ENCODE results near the gene YTHDC2.

DNA sequence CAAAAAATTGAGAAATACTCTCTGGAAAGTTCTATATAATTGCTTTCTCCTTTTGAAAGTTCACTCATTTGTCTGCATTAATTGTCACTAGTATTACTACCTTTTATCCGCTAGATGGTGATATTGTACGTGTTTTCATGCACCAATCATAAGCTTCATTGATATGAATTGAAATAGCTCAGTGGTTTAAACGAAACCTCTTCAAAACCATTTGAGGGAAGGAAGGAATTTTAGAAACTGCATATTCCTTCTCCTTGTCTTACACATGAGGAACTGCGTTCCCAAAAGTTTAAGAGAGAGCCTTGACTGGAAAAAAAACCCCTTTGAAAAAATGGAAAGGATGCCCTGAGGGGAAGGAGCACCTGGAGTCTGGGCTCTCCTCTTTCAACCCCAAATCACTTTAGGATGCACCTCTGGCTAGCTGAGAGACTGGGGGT, 98.6 kb downstream of the YTHDC2 start:
- TF ChIP-seq EZH2 (optimal IDR thresholded peaks at IDR 0.05; ENCODE audit: low read depth, low read length) = no peak
- TF ChIP-seq, protein P1, sequence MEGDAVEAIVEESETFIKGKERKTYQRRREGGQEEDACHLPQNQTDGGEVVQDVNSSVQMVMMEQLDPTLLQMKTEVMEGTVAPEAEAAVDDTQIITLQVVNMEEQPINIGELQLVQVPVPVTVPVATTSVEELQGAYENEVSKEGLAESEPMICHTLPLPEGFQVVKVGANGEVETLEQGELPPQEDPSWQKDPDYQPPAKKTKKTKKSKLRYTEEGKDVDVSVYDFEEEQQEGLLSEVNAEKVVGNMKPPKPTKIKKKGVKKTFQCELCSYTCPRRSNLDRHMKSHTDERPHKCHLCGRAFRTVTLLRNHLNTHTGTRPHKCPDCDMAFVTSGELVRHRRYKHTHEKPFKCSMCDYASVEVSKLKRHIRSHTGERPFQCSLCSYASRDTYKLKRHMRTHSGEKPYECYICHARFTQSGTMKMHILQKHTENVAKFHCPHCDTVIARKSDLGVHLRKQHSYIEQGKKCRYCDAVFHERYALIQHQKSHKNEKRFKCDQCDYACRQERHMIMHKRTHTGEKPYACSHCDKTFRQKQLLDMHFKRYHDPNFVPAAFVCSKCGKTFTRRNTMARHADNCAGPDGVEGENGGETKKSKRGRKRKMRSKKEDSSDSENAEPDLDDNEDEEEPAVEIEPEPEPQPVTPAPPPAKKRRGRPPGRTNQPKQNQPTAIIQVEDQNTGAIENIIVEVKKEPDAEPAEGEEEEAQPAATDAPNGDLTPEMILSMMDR (IDR thresholded peaks at IDR 0.05; ENCODE audit: low read length) = peak; percentile 65
- TF ChIP-seq EZH2phosphoT487 (IDR thresholded peaks at IDR 0.05; ENCODE audit: low read length) = no peak
